GM19395 (cell line): Measurements from ENCODE around the gene CCT8.

Experiments
- ATAC-seq: cut with Tn5 transposase; IDR thresholded peaks from one replicate; pipeline ENCODE4 v1.9.1; 2021; ENCODE audit warnings: mild to moderate bottlenecking, moderate library complexity; ENCODE audit not compliant: unreplicated experiment

Gene CCT8, protein sequence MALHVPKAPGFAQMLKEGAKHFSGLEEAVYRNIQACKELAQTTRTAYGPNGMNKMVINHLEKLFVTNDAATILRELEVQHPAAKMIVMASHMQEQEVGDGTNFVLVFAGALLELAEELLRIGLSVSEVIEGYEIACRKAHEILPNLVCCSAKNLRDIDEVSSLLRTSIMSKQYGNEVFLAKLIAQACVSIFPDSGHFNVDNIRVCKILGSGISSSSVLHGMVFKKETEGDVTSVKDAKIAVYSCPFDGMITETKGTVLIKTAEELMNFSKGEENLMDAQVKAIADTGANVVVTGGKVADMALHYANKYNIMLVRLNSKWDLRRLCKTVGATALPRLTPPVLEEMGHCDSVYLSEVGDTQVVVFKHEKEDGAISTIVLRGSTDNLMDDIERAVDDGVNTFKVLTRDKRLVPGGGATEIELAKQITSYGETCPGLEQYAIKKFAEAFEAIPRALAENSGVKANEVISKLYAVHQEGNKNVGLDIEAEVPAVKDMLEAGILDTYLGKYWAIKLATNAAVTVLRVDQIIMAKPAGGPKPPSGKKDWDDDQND

DNA sequence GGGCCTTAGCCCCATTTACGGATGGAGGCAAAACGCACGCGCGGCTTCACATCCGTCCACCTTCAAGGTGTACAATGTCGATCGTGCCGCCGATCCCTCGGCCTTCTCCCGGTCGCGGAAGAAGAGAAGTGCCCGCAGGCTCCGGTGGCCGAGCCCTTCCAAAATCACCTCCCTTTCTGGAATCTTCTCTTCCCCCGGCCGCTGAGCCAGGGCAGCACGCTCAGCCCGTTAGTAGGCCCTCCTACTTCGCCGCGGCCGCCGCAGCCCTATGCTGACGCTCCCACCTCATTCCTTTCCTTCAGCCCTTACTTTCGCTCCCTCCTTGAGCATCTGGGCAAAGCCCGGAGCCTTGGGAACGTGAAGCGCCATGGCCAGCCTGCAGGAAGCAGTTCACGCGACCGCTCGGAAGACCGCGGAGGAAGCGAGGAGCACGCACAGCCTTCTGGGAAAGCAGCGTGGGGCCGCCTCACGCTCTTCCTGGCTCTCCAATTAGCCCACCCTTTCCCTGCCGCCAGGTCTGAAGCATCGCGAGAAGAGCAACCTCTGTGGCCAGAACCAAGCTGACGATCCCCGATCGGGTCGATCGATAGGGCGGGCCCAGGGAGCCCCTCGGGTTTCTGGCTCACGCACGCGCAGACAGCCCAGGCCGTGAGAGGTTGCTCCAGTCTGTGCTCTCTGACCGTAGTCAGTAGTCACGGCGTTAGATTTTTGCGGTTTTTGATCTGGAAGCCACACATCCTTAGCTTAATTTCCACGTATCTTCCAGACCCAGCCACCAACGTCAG is at the start of gene CCT8:
TSS of gene CCT8 (minus strand) at position 427 of the 785 bp plus-strand sequence. CDS start at position 369, 58 bp downstream.
- peak; percentile 90 for ATAC-seq

DNA sequence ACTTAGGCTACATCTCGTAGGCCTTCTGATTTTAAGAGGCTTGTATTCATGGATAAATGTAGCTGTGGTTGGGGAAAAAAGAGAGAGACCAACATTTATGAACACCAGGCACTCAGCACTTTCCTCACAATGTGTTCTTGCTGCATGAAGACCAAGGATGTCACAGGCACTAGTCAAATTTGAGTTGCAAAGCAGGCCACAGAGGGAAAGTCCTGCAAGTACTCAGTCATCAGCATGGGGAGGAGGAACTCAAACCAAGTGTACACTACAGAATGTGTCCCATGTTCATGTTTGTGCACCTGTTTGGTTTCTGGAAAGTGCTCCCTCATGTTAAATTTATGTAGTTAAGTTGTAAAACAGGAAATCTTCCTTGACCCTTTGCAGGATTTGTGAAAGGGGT is 48.3 kb upstream of the CCT8 start:
- peak; percentile 69 for ATAC-seq

DNA sequence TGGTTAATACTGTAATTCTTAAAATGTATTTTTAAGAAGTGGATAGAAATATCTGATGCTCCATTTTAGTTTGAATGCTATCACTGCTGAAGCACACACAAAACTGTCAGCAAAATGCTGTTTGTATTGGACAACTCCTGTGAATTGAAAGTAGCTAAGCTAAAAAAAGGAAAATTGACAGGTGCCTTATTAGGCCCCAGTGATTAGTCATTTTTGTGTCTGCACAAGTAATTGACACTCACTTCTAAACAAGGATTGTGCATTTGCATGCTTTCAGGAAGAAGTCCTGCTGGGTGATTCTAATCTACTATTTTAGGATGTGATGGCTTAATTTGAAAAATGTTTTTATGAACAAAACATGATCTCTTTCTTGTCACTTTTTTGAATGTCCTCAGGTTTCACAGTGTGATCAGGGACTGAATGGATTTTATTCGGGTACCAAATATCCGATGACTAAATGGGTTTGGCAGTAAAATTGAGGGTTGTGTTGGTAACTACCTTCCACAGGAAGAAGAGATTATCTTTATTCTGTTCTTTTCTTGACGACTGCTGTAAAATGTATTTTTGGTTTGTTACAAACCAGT is 44.0 kb upstream of the CCT8 start:
- no peak for ATAC-seq

DNA sequence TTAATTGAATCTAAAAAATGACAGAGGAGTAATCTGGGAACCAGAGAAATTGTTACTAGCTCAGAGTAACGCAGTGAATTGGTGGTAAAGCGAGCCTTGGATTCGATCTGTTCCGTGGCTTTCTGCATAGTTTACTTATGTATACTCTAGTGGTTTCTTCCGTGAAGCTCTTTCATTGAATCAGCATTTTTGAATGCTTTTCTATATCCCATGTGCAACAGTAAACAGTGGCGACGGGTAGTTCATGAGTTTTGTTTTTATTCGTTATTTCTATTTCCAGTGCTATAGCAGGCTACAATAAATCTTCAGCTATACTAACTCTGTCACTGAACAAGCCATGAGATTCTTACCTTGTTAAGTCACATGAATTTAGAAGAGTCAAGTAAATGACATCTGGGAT is 42.5 kb upstream of the CCT8 start:
- no peak for ATAC-seq

DNA sequence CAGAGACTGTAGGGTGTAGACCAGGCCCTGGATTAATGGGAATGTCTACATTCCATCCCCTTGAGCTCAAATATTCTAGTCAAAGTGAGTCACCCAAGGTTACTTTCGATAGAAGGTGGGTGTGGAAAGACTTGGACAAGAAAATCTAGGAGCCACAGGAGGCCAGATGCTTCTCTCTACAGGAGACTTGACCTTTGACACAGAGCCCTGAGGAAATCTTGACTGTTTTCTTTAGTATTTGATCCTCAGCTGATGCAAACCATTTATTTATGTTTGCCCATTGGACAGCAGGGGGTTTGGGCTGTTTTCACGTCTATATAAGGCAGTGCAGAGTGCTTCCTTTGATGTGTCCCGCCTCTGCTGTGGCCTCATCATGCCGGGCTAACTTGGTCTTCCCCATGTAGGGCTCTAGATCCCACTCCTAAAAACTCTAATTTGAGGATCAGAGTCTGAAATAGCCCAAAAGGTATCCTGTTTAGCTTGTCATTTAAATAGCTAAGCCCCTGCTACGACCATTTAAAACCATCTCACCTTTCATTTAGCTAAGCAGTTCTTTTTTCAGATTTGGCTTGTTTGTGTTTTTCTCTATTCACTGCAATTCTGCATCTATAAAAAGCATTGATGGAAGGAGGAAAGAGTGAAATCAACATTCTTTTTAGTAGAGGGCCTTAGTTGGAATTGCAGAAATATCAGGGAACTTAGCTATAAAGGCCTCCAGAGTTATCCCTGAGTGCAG is 41.5 kb upstream of the CCT8 start:
- ATAC-seq = no peak

DNA sequence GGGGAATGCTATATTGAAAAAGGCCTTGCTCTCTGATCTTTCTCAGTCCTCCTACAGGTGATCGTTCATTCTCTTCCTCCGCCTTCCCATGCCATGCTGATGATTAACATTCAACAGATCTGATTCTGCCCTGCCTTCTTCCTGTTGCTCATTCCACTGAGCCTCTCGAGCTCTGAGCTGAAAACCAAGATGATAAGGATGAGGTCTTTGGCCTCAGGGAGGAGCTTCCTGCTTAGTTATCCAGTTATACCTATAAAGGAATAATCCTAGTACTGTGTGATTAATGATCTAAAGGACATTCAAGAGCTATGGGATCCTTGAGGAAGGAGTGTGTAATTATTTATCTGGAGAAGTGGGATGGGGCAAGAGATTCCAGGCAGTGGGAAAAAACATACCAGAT is 31.8 kb upstream of the CCT8 start:
- ATAC-seq = no peak

DNA sequence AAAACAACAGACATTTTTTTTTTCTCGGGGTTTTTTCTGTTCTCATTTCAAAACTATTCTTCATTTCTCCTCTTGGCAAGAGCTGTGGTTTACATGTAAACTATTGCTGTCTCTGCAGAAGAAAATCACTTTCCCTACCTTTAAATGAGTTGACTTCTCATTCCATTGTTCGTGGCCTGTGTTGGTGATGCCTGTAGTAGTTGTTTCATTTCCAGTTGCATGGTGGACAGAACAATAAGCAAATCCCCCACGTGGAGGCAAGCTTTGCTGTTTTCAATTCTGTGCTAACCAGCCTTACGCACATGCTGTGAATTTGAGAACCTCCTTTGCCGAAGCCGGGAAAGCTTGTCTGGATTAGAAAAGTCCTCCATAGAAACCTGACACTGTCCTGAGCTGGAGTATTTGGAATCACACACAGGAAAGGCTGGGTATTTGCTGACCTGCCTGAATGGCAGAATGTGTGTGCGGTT is 30.8 kb upstream of the CCT8 start:
- ATAC-seq = no peak

DNA sequence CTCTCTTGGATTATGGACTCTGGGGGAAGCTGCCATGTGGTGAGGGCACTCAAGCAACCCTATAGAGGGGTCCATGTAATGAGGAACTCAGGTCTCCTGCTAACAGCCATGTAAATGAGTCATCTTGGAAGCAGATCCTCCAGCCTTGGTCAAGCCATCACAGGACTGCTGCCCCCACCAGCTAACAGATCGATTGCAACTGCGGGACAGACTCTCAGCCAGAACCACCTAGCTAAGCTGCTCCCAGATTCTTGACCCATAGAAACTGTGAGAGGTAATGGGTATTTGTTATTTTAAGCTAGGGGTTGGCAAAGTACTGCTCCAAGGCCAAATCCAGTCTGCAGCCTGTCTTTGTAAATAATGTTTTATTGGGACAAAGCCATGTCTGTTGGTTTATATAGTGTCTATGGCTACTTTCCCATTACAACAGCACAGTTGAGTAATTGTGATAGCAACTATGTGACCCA is 29.4 kb upstream of the CCT8 start:
- ATAC-seq = no peak

DNA sequence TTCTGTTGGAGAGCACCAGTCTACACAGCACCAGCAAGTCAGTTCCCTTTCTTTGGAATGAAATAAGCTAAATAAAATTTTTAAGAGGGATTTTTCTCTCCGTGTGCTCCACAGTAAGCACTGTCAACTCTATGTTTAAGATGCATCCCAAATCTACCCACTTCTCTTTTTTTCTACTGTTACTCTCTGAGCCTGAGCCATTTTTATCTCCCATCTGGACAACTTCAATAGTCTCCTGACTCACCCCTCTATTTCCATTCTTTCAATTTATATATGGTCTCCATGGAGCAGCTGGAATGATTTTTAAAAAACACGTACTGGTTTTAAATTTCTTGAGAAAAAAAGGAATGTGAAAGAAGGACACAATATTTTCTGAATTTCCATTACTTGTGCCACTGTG is 24.7 kb upstream of the CCT8 start:
- ATAC-seq = no peak

DNA sequence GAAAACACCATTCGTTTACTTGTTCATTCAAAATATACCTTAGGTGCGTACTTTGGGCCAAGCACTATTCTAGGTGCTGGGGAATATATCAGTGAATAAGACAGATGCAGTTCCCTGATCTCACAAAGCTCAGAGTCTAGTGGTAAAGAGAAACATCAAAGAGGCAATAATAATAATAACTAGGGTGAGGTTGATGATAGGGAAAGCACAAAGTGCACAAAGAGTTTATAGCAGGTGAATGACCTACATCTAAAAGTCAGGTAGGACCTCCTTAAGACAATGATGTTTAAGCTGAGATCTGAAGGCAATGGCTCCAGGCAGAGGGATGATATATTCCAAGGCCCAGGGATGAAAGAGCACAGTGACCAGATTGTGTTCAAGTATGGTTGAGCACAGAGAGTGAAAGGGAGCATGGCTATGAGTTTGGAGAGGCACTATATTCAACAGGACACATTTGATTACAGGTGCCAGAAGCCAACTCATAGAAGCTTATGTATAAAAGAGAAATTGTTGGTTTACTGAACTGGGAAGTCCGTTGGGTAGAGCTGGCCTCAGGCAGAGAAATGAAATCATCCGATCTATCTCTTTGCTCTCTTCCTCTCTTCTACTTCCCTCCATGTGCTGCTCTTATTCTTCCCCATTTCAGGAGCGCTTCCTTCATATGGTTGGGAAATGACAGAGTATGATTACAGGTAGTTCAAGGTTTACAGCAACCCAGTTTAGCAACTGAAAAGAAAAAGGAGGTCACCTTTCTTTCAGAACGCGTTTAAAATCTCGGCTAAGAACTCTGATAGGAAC is 23.0 kb upstream of the CCT8 start:
- ATAC-seq = no peak

DNA sequence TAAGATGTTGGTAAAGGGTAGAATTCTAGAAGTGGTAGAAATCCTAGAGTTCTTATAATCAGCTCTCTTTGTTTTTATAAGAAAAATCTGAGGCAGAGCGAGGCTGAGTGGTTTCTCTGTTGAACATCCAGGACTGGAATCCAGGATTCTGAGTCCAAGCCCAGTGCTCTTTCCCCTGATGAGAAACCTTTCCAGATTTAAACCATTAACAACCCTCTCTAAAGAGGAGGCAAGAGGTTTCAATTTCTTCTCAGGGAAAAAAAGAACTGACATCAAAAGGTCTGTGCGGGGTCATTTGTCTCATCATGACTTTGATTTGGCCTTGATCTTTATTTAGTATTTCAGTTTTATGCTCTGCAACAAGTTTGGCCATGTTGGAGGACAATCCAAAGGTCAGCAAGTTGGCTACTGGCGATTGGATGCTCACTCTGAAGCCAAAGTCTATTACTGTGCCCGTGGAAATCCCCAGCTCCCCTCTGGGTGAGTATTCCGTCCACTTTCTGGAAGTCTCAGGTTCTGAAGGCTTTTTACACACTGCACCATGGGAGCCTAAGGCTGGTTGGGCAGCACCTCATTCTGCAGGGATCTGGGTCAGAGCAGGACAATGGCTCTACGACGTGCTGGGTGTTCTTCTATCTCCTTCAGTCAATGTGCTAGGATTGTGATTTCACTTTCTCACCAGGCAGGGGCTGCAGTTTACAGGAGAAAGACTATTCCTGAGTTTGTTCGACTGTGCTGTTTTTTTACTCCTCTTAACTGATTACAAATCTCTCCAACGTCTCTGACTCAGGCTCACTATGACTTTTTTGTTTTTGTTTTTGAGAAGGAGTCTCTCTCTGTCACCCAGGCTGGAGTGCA is 18.9 kb upstream of the CCT8 start:
- ATAC-seq = no peak

DNA sequence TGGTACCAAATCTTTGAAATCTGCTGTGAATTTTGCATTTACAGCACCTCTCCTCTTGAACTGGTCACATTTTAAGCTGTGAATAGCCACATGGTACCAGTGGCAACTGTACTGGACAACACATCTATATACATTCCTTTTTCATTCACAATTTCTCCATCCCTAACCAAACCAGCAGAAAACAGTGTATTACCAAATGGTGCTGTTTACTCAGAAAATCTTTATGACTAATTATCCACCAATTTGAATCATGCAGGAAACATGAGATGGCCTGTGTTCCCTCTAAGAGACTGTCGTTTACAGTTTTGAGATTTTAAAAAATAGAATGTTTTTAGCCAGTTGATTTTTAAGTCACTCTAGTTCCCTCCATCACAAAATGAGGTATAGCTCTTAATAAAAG is 17.6 kb upstream of the CCT8 start:
- no peak for ATAC-seq

DNA sequence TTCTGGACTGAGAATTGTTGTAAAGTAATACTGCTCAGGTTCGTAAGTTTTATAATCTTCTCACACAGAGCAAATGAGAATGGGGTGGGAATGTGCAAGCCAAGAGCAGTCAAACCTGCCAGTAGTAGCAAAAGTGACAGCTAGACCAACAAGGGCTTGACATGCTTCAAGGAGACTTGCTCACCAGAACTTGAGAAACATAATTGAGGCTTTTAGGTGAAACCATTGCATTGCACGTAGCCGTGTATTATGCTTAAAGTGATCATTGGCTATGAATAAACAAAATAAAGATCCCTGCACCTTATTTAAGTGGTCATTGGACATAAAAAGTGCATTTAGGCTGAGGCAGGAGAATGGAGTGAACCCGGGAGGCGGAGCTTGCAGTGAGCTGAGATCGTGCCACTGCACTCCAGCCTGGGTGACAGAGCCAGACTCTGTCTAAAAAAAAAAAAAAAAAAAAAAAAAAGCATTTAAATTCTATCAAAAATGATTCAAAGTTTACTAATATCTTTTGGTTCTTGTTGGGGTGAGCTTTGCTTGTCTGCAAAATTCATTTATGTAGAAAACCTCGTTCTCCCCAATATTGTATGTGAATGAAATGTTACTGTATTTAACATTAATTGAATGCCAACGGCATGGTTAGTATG is 11.8 kb upstream of the CCT8 start:
- no peak for ATAC-seq

DNA sequence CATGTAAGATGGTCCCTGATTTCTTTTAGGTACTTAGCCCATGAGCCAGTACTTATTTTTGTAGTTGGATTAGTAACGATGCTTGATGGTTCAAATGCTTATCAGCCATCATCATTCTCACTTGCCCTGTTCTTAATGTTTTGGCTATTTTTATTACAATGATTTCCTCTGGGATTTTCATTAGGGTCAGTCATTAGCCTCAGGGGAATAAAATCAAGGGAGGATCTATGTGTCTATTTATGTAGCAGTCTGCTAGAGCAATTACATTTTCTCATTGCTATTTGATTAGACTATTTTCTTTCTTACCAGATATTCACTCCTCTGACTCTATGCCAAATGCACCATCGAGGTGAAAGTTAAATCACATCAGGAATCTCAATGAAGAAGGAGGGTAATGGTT is 10.9 kb upstream of the CCT8 start:
- no peak for ATAC-seq

DNA sequence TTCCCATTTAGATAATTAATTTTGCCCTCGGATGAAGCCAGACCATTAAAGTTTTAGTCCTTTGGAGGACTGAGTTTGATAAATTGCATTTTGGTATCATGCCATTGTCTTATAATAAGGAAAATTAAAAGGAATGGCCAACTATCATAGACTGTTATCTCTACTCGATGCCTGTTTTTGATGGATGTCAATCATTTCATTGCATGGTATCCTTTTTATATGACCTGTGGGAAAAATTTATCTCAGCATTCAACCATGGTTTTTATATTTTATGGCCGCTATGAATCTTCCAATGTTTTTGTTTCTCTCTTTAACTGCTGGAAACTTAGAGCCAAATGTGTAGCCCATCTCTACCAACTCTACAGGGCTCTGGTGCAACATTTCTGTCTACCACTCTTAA is 9.9 kb upstream of the CCT8 start:
- ATAC-seq = no peak

DNA sequence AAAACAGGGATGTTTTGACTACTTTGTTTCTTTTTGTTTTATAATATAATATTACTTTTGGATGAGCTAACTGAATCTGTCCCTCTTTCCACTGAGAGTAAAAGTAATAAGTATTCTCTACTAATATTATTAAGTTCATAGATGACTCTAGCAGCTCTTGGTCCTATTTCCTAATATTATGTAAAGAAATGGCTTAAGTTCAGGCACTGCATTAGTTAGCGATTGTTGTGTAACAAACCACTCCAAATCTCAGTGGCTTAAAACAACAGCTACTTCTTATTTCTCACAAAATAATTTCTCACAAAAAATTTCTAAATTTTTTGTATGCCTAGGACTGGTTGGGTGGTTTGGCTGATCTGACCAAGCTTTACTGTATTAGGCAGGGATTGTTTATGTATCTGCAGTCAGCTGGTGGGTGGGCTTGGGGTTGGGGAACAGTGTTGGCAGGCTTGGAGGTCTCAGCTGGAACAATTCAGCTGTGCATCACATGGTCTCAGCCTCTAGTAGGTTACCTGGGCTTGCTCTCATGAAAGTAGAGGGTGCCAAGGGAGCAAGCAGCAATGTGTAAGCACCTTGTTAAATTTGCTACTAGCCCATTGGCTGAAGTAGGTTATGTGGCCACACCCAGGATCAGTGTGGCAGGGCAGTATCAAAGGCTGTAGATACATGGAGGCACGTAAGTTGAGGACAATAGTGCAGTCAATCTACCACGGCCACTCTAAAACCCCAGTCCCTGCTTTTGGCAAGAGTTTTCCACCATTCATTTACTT is 8.8 kb upstream of the CCT8 start:
- ATAC-seq = no peak

DNA sequence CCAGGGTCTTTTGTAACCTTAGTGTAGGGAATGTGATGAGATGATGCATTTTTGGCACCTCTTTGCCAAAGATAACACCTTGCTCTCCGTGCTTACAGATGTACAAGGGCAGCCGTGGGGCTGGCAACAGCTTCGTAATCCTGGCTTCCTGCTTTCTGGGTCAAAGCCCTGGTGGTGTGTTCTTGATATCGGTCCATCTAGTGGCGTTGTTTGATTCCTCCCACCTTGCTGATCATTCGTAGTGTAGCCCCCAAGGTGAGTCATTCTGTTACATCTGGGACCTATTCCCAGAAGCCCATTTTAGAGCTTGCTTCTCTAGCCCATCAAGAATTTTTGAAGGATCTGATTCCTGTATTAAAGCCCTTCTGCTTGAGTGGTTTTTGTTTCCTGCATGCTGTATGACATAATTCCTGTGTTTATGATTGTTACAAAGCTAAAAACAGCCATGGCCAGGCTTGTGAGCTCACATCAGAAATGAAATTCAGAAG is 7.0 kb upstream of the CCT8 start:
- no peak for ATAC-seq
